ENCODE measurements around the gene PRPF19. TPM values are rescaled to one million over a fixed set of nuclear protein-coding genes. Genes with fewer than 3 reads are reported as not detected.

PRPF19 gene
- total RNA-seq, 1 experiment from 2014 or later = 204 TPM

DNA sequence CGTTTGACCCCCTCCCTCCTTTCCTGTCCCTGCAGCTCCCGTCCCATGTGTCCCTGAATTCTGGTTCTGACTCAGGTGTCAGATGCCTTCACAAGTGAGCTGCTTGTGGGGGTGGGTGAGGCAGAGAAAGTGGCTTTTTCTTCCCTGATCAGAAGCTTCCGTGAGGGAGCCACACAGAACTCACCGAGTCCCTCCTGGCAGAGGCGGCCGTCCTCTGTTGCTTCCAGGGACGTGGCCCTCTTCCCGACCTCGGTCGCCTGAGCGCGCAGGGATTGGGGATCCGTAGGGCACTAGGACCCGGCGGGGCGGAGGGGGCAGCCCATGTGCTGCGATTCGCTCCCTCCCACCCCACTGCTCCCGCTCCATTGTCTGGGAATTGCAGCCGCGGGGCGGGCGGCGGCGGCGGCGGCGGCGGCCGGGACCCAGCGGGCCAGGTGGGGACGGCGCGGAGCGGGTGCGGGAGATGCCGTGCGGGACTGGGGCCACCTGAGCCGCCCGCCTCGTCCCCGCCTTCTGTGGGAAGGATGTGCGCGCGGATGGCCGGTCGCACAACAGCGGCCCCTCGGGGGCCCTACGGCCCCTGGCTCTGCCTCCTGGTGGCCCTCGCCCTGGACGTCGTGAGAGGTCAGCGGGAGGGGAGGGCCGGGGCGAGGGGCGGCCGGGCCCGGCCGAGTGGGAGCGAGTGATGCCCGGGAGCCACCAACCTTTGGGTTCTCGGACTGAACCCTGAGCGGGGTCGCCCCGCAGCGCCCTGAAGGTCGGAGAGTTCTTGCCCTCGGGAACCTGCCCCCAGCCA lies 17.9 kb upstream of the PRPF19 start, which contains the start of gene TMEM132A:
Gene TMEM132A, plus strand, starts transcription at position 351 of the 796 bp plus-strand sequence. Its CDS starts 174 bp downstream, at position 525.
- peak; percentile 91 for DNase-seq (ENCODE audit: low spot score)
- Histone ChIP-seq H3K27ac (ENCODE audit: low read depth, low read length, poor library complexity, severe bottlenecking) (peak within 1 kb of the TSS; percentile 68), H3K4me1 (ENCODE audit: insufficient read depth, low read length, poor library complexity, severe bottlenecking) (peaks cover 20% of the 10 kb centered on the region), H3K9me3 (ENCODE audit: low read depth, low read length, poor library complexity, severe bottlenecking) (no peaks in the 10 kb centered on the region), H3K27me3 (replicated peaks; ENCODE audit: insufficient read depth, low read depth, low read length, poor library complexity) (no peaks in the 10 kb centered on the region), H3K36me3 (ENCODE audit: insufficient read depth, low read length, poor library complexity, severe bottlenecking) (peaks cover 37% of the 10 kb centered on the region), H3K4me3 (ENCODE audit: low read depth, low read length, poor library complexity, severe bottlenecking) (peak within 1 kb of the TSS; percentile 82)
- no peak for TF ChIP-seq EZH2 (IDR thresholded peaks at IDR 0.05; ENCODE audit: borderline replicate concordance, low read depth, low read length, poor library complexity, severe bottlenecking)
- TF ChIP-seq, protein P1, sequence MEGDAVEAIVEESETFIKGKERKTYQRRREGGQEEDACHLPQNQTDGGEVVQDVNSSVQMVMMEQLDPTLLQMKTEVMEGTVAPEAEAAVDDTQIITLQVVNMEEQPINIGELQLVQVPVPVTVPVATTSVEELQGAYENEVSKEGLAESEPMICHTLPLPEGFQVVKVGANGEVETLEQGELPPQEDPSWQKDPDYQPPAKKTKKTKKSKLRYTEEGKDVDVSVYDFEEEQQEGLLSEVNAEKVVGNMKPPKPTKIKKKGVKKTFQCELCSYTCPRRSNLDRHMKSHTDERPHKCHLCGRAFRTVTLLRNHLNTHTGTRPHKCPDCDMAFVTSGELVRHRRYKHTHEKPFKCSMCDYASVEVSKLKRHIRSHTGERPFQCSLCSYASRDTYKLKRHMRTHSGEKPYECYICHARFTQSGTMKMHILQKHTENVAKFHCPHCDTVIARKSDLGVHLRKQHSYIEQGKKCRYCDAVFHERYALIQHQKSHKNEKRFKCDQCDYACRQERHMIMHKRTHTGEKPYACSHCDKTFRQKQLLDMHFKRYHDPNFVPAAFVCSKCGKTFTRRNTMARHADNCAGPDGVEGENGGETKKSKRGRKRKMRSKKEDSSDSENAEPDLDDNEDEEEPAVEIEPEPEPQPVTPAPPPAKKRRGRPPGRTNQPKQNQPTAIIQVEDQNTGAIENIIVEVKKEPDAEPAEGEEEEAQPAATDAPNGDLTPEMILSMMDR (conservative IDR thresholded peaks at IDR 0.05; ENCODE audit: low read depth, low read length) = no peak
- BruUV-seq (replicated peaks) = no TSS peak
- intact Hi-C loops (cut with micrococcal nuclease; ENCODE audit: unreplicated experiment) = no loop called here
- POLR2A ChIA-PET (ENCODE audit: low non-redundant PET) = interaction anchor here (0.6 to 0.7 kb wide), 2 partner anchors 13 to 172 kb away, joined by 3 read pairs; no protein-coding TSS in a partner anchor
- CTCF ChIA-PET = no interaction called here

DNA sequence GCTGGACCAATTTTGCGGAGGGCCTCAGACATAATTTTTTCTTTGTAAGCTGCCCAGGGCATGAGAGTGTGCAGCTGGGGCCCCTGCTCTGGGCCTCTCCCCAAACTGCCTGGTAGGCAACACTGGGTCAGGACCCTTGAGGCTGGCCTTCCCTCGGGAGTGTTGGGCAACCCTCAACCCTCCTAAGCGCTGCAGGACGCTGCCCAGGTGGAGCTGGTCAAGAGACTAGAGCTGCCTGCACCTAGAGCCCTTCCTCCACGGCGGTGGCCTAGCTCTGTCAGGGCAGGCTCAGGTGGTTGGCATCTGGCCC lies 17.4 kb upstream of the PRPF19 start:
- no TSS peak for BruUV-seq (replicated peaks)
- ChIA-PET CTCF (no interaction called here), POLR2A (ENCODE audit: low non-redundant PET) (interaction anchor here (0.6 to 0.7 kb wide), 2 partner anchors 13 to 173 kb away, joined by 3 read pairs; no protein-coding TSS in a partner anchor)
- H3K4me1 ChIP-seq (ENCODE audit: insufficient read depth, low read length, poor library complexity, severe bottlenecking) = peaks cover 23% of the 10 kb centered on the region
- peaks cover 35% of the 10 kb centered on the region for H3K36me3 ChIP-seq (ENCODE audit: insufficient read depth, low read length, poor library complexity, severe bottlenecking)
- no peaks in the 10 kb centered on the region for H3K9me3 ChIP-seq (ENCODE audit: low read depth, low read length, poor library complexity, severe bottlenecking)
- H3K27me3 ChIP-seq (replicated peaks; ENCODE audit: insufficient read depth, low read depth, low read length, poor library complexity) = no peaks in the 10 kb centered on the region
- no peak for DNase-seq (ENCODE audit: low spot score)
- peak overlapping the region; percentile 68 for H3K27ac ChIP-seq (ENCODE audit: low read depth, low read length, poor library complexity, severe bottlenecking)
- TF ChIP-seq, protein P1 (conservative IDR thresholded peaks at IDR 0.05; ENCODE audit: low read depth, low read length) = no peak
- TF ChIP-seq EZH2 (IDR thresholded peaks at IDR 0.05; ENCODE audit: borderline replicate concordance, low read depth, low read length, poor library complexity, severe bottlenecking) = no peak
- intact Hi-C loops (cut with micrococcal nuclease; ENCODE audit: unreplicated experiment) = no loop called here
- peak overlapping the region; percentile 82 for H3K4me3 ChIP-seq (ENCODE audit: low read depth, low read length, poor library complexity, severe bottlenecking)

DNA sequence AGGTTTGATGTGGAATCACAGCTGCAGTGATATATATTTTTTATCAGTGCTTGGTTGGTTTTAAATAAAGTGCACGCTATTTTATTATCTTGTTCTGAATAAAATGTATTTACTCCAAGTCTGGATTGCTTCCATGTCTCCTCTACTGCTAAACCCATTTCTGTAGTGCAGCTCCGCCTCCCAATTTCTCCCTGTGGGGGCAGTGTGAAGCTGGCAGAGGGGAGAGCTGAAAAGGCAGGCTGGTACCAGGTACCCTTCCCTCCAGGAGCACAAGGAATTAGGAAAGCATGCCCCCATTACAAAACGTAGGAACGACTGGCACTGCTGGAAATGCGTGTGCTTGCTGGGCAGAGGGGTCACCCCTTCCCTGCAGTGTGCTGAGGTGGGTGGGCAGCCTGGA lies 16.9 kb upstream of the PRPF19 start:
- peaks cover 31% of the 10 kb centered on the region for H3K36me3 ChIP-seq (ENCODE audit: insufficient read depth, low read length, poor library complexity, severe bottlenecking)
- H3K4me1 ChIP-seq (ENCODE audit: insufficient read depth, low read length, poor library complexity, severe bottlenecking) = peaks cover 28% of the 10 kb centered on the region
- no peak for TF ChIP-seq EZH2 (IDR thresholded peaks at IDR 0.05; ENCODE audit: borderline replicate concordance, low read depth, low read length, poor library complexity, severe bottlenecking)
- TF ChIP-seq, protein P1 (conservative IDR thresholded peaks at IDR 0.05; ENCODE audit: low read depth, low read length) = no peak
- CTCF ChIA-PET = no interaction called here
- no peak overlapping the region for H3K4me3 ChIP-seq (ENCODE audit: low read depth, low read length, poor library complexity, severe bottlenecking)
- POLR2A ChIA-PET (ENCODE audit: low non-redundant PET) = no interaction called here
- intact Hi-C loops (cut with micrococcal nuclease; ENCODE audit: unreplicated experiment) = no loop called here
- no peak for DNase-seq (ENCODE audit: low spot score)
- no peak overlapping the region for H3K27ac ChIP-seq (ENCODE audit: low read depth, low read length, poor library complexity, severe bottlenecking)
- no peaks in the 10 kb centered on the region for H3K27me3 ChIP-seq (replicated peaks; ENCODE audit: insufficient read depth, low read depth, low read length, poor library complexity)
- BruUV-seq (replicated peaks) = no TSS peak
- H3K9me3 ChIP-seq (ENCODE audit: low read depth, low read length, poor library complexity, severe bottlenecking) = no peaks in the 10 kb centered on the region

All from A673 (cell line).